OCI-LY7 (cell line): ENCODE results near the gene PLEKHG1. TPM values are rescaled to one million over a fixed set of nuclear protein-coding genes. Genes with fewer than 3 reads are reported as not detected.

ENCODE experiments used
- BruUV-seq: library from RNA; stranded (reverse); fragments of 400-500 nt; replicated peaks from 2 replicates; lab custom pipeline; 2021; lab: Mats Ljungman, UMichigan
- CTCF ChIA-PET: fragments of 300-600 bp; sonication (Branson Sonifier 250); formaldehyde crosslinking; loops from one replicate; lab custom pipeline; 2022; ENCODE audit warnings: antibody characterized with exemption; ENCODE audit not compliant: unreplicated experiment; lab: Charles Lee
- POLR2A ChIA-PET: fragments of 300-600 bp; sonication (Branson Sonifier 250); formaldehyde crosslinking; loops from one replicate; lab custom pipeline; 2022; ENCODE audit warnings: antibody characterized with exemption; lab: Charles Lee
- DNase-seq: peaks from one replicate; pipeline ENCODE4 v3.0.0-alpha.2; 2015; ENCODE audit warnings: low spot score
- H2AFZ ChIP-seq: fragments of 200-600 bp; sonication (generic), shearing (Covaris generic); 2 replicates; pipeline ENCODE4 v1.6.1; 2014; ENCODE audit warnings: mild to moderate bottlenecking, antibody characterized with exemption, low read length, moderate library complexity
- H3K27ac ChIP-seq: fragments of 200-600 bp; sonication (generic); 2 replicates; pipeline ENCODE4 v1.5.1; 2014; ENCODE audit warnings: mixed run types, low read depth, mild to moderate bottlenecking, moderate library complexity, low read length, inconsistent platforms; ENCODE audit not compliant: poor library complexity, severe bottlenecking
- H3K36me3 ChIP-seq: fragments of 200-600 bp; sonication (generic); 2 replicates; pipeline ENCODE4 v1.6.1; 2014; ENCODE audit warnings: mild to moderate bottlenecking, antibody characterized with exemption, low read length, moderate library complexity, mixed read lengths; ENCODE audit not compliant: insufficient read depth
- H3K4me1 ChIP-seq: fragments of 200-600 bp; sonication (generic); 2 replicates; pipeline ENCODE4 v1.5.1; 2014; ENCODE audit warnings: mild to moderate bottlenecking, low read length; ENCODE audit not compliant: insufficient read depth, poor library complexity, severe bottlenecking
- H3K4me2 ChIP-seq: fragments of 200-600 bp; sonication (generic); 2 replicates; pipeline ENCODE4 v1.6.1; 2014; ENCODE audit warnings: mild to moderate bottlenecking, low read length
- H3K4me3 ChIP-seq: fragments of 200-600 bp; sonication (generic); 2 replicates; pipeline ENCODE4 v1.5.1; 2014; ENCODE audit warnings: mild to moderate bottlenecking, low read depth, low read length; ENCODE audit not compliant: poor library complexity, severe bottlenecking
- H3K79me2 ChIP-seq: fragments of 200-600 bp; sonication (generic); 2 replicates; pipeline ENCODE4 v1.6.1; 2016; ENCODE audit warnings: low read depth, mild to moderate bottlenecking, low read length, moderate library complexity, mixed read lengths; ENCODE audit not compliant: insufficient read depth
- H3K9me2 ChIP-seq: fragments of 200-600 bp; sonication (generic); 2 replicates; pipeline ENCODE4 v1.6.1; 2016; ENCODE audit warnings: mild to moderate bottlenecking, low read length, mixed read lengths; ENCODE audit not compliant: insufficient read depth
- H3K9me3 ChIP-seq: fragments of 200-600 bp; sonication (generic); 2 replicates; pipeline ENCODE4 v1.6.1; 2014; ENCODE audit warnings: mild to moderate bottlenecking, mixed run types, low read length, mixed read lengths
- H4K20me1 ChIP-seq: fragments of 200-600 bp; sonication (generic); 2 replicates; pipeline ENCODE4 v1.6.1; 2014; ENCODE audit warnings: mild to moderate bottlenecking, antibody characterized with exemption, low read length, moderate library complexity, mixed read lengths; ENCODE audit not compliant: insufficient read depth
- EZH2phosphoT487 ChIP-seq: fragments of 200-600 bp; sonication (generic); IDR thresholded peaks from 2 replicates; pipeline ENCODE4 v1.6.1; 2018; ENCODE audit warnings: low read depth, borderline replicate concordance, mild to moderate bottlenecking, mixed run types, antibody characterized with exemption, low read length, moderate library complexity, mixed read lengths
- intact Hi-C: fragments of 100-400 bp; cut with micrococcal nuclease; formaldehyde crosslinking; loops from one replicate; pipeline ENCODE4 v1.10.0; 2022; ENCODE audit not compliant: unreplicated experiment
- total RNA-seq, 2 experiments: library from RNA; depleted of rRNA in 1 of 2; stranded (reverse); fragments of >200 nt in 1 of 2; shearing (Covaris generic) in 1 of 2; gene quantifications; 2 replicates each; pipeline ENCODE4 v1.2.3, GENCODE V29; 2014 to 2022
- TF ChIP-seq, protein P1 (sequence below): fragments of 200-600 bp; sonication (generic); conservative IDR thresholded peaks from 2 replicates; pipeline ENCODE4 v1.5.1; 2014; ENCODE audit warnings: mild to moderate bottlenecking, antibody characterized with exemption, low read length, moderate library complexity, mixed read lengths

Gene PLEKHG1
- total RNA-seq, 2 experiments from 2014 or later: 17.9 to 19.6 TPM

DNA sequence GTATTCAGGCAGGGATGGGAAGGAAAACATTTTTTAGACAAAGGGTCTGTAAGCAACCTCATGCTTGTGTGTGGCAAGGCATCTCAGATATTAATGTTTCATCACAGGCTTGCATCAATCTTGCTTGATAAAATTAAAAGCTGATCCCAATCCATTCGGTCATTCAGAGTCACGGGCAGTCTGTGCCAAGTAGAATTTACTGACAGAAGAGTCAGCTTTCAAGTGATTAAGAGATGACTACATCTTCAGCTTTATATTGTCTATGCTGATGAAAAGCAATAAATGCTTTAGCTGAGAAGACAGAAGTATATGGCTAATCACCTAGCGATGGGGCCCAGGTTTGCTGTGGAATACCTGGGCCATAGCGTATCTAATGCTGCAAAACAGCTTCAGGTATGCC lies 3.5 kb downstream of the PLEKHG1 start:
- H3K9me3 ChIP-seq: no peaks in the 10 kb centered on the region

DNA sequence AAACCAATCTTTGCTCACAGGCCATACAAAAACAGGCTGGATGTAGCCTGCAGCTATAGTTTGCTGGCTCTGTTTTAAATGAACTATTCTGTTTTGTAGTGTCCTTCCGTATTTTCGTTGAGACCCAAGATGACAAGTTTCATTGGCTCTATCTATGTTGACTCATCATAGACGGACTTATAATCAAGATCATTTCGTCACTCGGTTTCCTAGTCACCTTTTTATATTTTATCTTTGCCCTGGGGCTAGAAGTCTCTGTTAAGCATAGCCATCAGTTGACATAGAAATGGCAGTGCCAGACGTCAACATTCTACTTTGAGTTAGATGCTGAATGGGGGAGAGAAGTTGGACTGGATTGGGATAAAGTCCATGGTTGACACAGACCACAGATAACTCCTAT lies 4.8 kb downstream of the PLEKHG1 start:
- H3K27ac ChIP-seq: no peak overlapping the region
- no peaks in the 10 kb centered on the region for H3K9me2 ChIP-seq
- intact Hi-C loops: loop anchor here (10.0 kb wide), 1 partner anchor 260 kb away; the partner anchor contains the start of gene MTHFD1L
- H3K79me2 ChIP-seq: no peaks in the 10 kb centered on the region
- DNase-seq: no peak
- no peaks in the 10 kb centered on the region for H3K36me3 ChIP-seq
- H3K4me1 ChIP-seq: peaks cover 12% of the 10 kb centered on the region
- CTCF ChIA-PET: no interaction called here
- no peaks in the 10 kb centered on the region for H4K20me1 ChIP-seq
- H2AFZ ChIP-seq: no peak overlapping the region
- H3K9me3 ChIP-seq: no peaks in the 10 kb centered on the region
- TF ChIP-seq, protein P1, sequence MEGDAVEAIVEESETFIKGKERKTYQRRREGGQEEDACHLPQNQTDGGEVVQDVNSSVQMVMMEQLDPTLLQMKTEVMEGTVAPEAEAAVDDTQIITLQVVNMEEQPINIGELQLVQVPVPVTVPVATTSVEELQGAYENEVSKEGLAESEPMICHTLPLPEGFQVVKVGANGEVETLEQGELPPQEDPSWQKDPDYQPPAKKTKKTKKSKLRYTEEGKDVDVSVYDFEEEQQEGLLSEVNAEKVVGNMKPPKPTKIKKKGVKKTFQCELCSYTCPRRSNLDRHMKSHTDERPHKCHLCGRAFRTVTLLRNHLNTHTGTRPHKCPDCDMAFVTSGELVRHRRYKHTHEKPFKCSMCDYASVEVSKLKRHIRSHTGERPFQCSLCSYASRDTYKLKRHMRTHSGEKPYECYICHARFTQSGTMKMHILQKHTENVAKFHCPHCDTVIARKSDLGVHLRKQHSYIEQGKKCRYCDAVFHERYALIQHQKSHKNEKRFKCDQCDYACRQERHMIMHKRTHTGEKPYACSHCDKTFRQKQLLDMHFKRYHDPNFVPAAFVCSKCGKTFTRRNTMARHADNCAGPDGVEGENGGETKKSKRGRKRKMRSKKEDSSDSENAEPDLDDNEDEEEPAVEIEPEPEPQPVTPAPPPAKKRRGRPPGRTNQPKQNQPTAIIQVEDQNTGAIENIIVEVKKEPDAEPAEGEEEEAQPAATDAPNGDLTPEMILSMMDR: no peak
- no peak for TF ChIP-seq EZH2phosphoT487
- no TSS peak for BruUV-seq
- POLR2A ChIA-PET: interaction anchor here (0.9 to 1.4 kb wide), 2 partner anchors 10 to 115 kb away, joined by 3 to 4 read pairs; no protein-coding TSS in a partner anchor
- no peak overlapping the region for H3K4me3 ChIP-seq
- H3K4me2 ChIP-seq: no peak overlapping the region

More for the DNA sequence above, 3.5 kb downstream of the PLEKHG1 start:
- DNase-seq: no peak
- Histone ChIP-seq H3K4me2 (peak overlapping the region; percentile 22; the same call in 1 of the 2 replicates), H3K9me2 (no peaks in the 10 kb centered on the region), H3K79me2 (no peaks in the 10 kb centered on the region), H3K36me3 (no peaks in the 10 kb centered on the region), H4K20me1 (no peaks in the 10 kb centered on the region), H3K4me1 (peaks cover 25% of the 10 kb centered on the region), H3K27ac (no peak overlapping the region), H3K4me3 (no peak overlapping the region), H2AFZ (no peak overlapping the region)
- ChIA-PET POLR2A (interaction anchor here (0.7 to 1.6 kb wide), 5 partner anchors 12 to 418 kb away, joined by 3 to 5 read pairs (median 4); no protein-coding TSS in a partner anchor), CTCF (interaction anchor here (1.1 kb wide), 1 partner anchor 214 kb away, joined by 4 read pairs; no protein-coding TSS in a partner anchor)
- BruUV-seq: no TSS peak
- intact Hi-C loops: loop anchor here (10.0 kb wide), 1 partner anchor 262 kb away; the partner anchor contains the start of gene MTHFD1L
- TF ChIP-seq, protein P1: no peak
- TF ChIP-seq EZH2phosphoT487: no peak

DNA sequence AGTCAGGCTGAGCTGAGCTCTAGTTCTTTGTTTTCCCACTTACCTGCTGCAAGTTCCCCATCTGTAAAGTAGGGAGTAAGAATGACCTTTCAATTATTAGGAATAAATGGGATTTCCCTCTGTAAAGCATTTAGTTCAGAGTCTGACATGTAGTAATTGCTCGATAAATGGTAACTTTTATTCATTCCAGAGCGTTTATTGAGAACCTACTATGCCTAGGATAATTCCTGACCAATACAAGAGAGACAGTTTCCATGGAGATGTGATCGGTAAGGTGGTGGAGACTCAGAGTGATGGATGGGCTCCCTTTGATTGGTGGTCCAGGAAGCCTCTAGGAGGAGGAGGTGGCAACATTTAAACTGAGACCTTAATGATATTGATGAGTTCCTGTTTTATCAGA lies 5.6 kb downstream of the PLEKHG1 start:
- ChIA-PET POLR2A (no interaction called here), CTCF (no interaction called here)
- intact Hi-C loops: loop anchor here (10.0 kb wide), 1 partner anchor 259 kb away; the partner anchor contains the start of gene MTHFD1L
- no peaks in the 10 kb centered on the region for H4K20me1 ChIP-seq
- no peak overlapping the region for H3K27ac ChIP-seq
- no peaks in the 10 kb centered on the region for H3K9me3 ChIP-seq
- H2AFZ ChIP-seq: no peak overlapping the region
- H3K79me2 ChIP-seq: no peaks in the 10 kb centered on the region
- H3K36me3 ChIP-seq: no peaks in the 10 kb centered on the region
- no peak for DNase-seq
- H3K4me1 ChIP-seq: peaks cover 11% of the 10 kb centered on the region
- H3K4me3 ChIP-seq: no peak overlapping the region
- H3K4me2 ChIP-seq: no peak overlapping the region
- BruUV-seq: no TSS peak
- TF ChIP-seq, protein P1: no peak
- no peak for TF ChIP-seq EZH2phosphoT487
- H3K9me2 ChIP-seq: no peaks in the 10 kb centered on the region
